Mononuclear cell (primary cell): Measurements from ENCODE around the gene PDE2A. TPM values are rescaled to one million over a fixed set of nuclear protein-coding genes. Genes with fewer than 3 reads are reported as not detected.

Source experiments
- H3K27me3 ChIP-seq: 2 replicates; pipeline ENCODE4 v1.6.0; 2011; ENCODE audit warnings: low read length, control low read depth; ENCODE audit not compliant: insufficient read depth
- H3K4me1 ChIP-seq: 2 replicates; pipeline ENCODE4 v1.5.1; 2011; ENCODE audit warnings: mild to moderate bottlenecking, low read length, control low read depth; ENCODE audit not compliant: insufficient read depth
- H3K4me3 ChIP-seq: 2 replicates; pipeline ENCODE4 v1.5.1; 2011; ENCODE audit warnings: mild to moderate bottlenecking, low read length, moderate library complexity
- H3K9me3 ChIP-seq: 2 replicates; pipeline ENCODE4 v1.5.1; 2011; ENCODE audit warnings: low read depth, mild to moderate bottlenecking, control low read depth, low read length
- total RNA-seq: library from RNA; depleted of rRNA; stranded (reverse); fragments of >200 nt; gene quantifications from one replicate; pipeline ENCODE4 v1.2.3, GENCODE V29; 2012

PDE2A gene
- total RNA-seq, 1 donor: 3.7 TPM

GRCh38 chr11:72682238-72682857, 8.1 kb upstream of the PDE2A start:
- H3K9me3 ChIP-seq: no peaks in the 10 kb centered on the region
- no peak overlapping the region for H3K4me3 ChIP-seq
- peaks cover 4% of the 10 kb centered on the region for H3K27me3 ChIP-seq
- H3K4me1 ChIP-seq: no peaks in the 10 kb centered on the region

GRCh38 chr11:72681226-72682153, 7.3 kb upstream of the PDE2A start:
- Histone ChIP-seq H3K4me3 (no peak overlapping the region), H3K4me1 (no peaks in the 10 kb centered on the region), H3K9me3 (no peaks in the 10 kb centered on the region), H3K27me3 (peaks cover 10% of the 10 kb centered on the region)

GRCh38 chr11:72680624-72681158, 6.5 kb upstream of the PDE2A start:
- no peaks in the 10 kb centered on the region for H3K4me1 ChIP-seq
- no peaks in the 10 kb centered on the region for H3K9me3 ChIP-seq
- no peak overlapping the region for H3K4me3 ChIP-seq
- H3K27me3 ChIP-seq: peaks cover 18% of the 10 kb centered on the region

GRCh38 chr11:72679869-72680268, 5.6 kb upstream of the PDE2A start:
- H3K27me3 ChIP-seq: peaks cover 26% of the 10 kb centered on the region
- no peaks in the 10 kb centered on the region for H3K4me1 ChIP-seq
- no peak overlapping the region for H3K4me3 ChIP-seq

GRCh38 chr11:72678524-72678923, 4.3 kb upstream of the PDE2A start:
- Histone ChIP-seq H3K4me3 (no peak overlapping the region), H3K27me3 (peaks cover 40% of the 10 kb centered on the region), H3K4me1 (no peaks in the 10 kb centered on the region), H3K9me3 (no peaks in the 10 kb centered on the region)

More at GRCh38 chr11:72679869-72680268, 5.6 kb upstream of the PDE2A start:
- H3K9me3 ChIP-seq: no peaks in the 10 kb centered on the region

GRCh38 chr11:72676861-72677341, 2.7 kb upstream of the PDE2A start:
- Histone ChIP-seq H3K4me3 (no peak overlapping the region), H3K27me3 (peaks cover 56% of the 10 kb centered on the region), H3K9me3 (no peaks in the 10 kb centered on the region), H3K4me1 (no peaks in the 10 kb centered on the region)

GRCh38 chr11:72675221-72675620, 999 bp upstream of the PDE2A start:
- Histone ChIP-seq H3K27me3 (peaks cover 68% of the 10 kb centered on the region), H3K4me1 (no peaks in the 10 kb centered on the region), H3K9me3 (no peaks in the 10 kb centered on the region), H3K4me3 (no peak overlapping the region)

GRCh38 chr11:72673284-72673942, 809 bp downstream of the PDE2A start:
- Histone ChIP-seq H3K9me3 (no peaks in the 10 kb centered on the region), H3K27me3 (peaks cover 77% of the 10 kb centered on the region)

GRCh38 chr11:72672597-72673238, 1.5 kb downstream of the PDE2A start:
- Histone ChIP-seq H3K4me1 (no peaks in the 10 kb centered on the region), H3K9me3 (peaks cover 4% of the 10 kb centered on the region), H3K27me3 (peaks cover 80% of the 10 kb centered on the region), H3K4me3 (no peak overlapping the region)

More at GRCh38 chr11:72673284-72673942, 809 bp downstream of the PDE2A start:
- H3K4me3 ChIP-seq: no peak overlapping the region
- H3K4me1 ChIP-seq: no peaks in the 10 kb centered on the region

- Histone ChIP-seq H3K9me3 (peaks cover 9% of the 10 kb centered on the region), H3K4me1 (no peaks in the 10 kb centered on the region), H3K4me3 (no peak overlapping the region), H3K27me3 (peaks cover 79% of the 10 kb centered on the region)
These were observed 2.8 kb downstream of the PDE2A start for GRCh38 chr11:72671152-72672099.

GRCh38 chr11:72670041-72670440, 4.2 kb downstream of the PDE2A start:
- Histone ChIP-seq H3K4me1 (no peaks in the 10 kb centered on the region), H3K27me3 (peaks cover 68% of the 10 kb centered on the region), H3K9me3 (peaks cover 9% of the 10 kb centered on the region), H3K4me3 (no peak overlapping the region)

GRCh38 chr11:72669527-72669926, 4.7 kb downstream of the PDE2A start:
- no peak overlapping the region for H3K4me3 ChIP-seq
- no peaks in the 10 kb centered on the region for H3K4me1 ChIP-seq
- peaks cover 9% of the 10 kb centered on the region for H3K9me3 ChIP-seq
- peaks cover 63% of the 10 kb centered on the region for H3K27me3 ChIP-seq

GRCh38 chr11:72668629-72669347, 5.4 kb downstream of the PDE2A start:
- H3K4me3 ChIP-seq: no peak overlapping the region
- peaks cover 56% of the 10 kb centered on the region for H3K27me3 ChIP-seq
- peaks cover 9% of the 10 kb centered on the region for H3K9me3 ChIP-seq
- H3K4me1 ChIP-seq: no peaks in the 10 kb centered on the region
